DOHH2 (cell line): ENCODE measurements around the gene ABHD4.

Experiments used
- H3F3A ChIP-seq: fragments of 200-600 bp; sonication (generic), shearing (Covaris generic); 2 replicates; pipeline ENCODE4 v1.6.0; 2016; ENCODE audit warnings: antibody characterized with exemption, mild to moderate bottlenecking; ENCODE audit not compliant: control insufficient read depth, insufficient read depth
- H3K27ac ChIP-seq: fragments of 200-600 bp; sonication (generic); 2 replicates; pipeline ENCODE4 v1.5.1; 2014; ENCODE audit warnings: low read depth, mild to moderate bottlenecking, low read length, moderate library complexity
- H3K27me3 ChIP-seq: fragments of 200-600 bp; sonication (generic); 2 replicates; pipeline ENCODE4 v1.6.1; 2014; ENCODE audit warnings: mild to moderate bottlenecking, low read length, mixed read lengths; ENCODE audit not compliant: control insufficient read depth
- H3K36me3 ChIP-seq: fragments of 200-600 bp; sonication (generic); 2 replicates; pipeline ENCODE4 v1.6.1; 2014; ENCODE audit warnings: mild to moderate bottlenecking, low read length, moderate library complexity, mixed read lengths; ENCODE audit not compliant: control insufficient read depth
- H3K4me1 ChIP-seq: fragments of 200-600 bp; sonication (generic); 2 replicates; pipeline ENCODE4 v1.6.1; 2014; ENCODE audit warnings: mild to moderate bottlenecking, low read length, mixed read lengths; ENCODE audit not compliant: control insufficient read depth
- H3K4me2 ChIP-seq: fragments of 200-600 bp; sonication (generic); 2 replicates; pipeline ENCODE4 v1.6.0; 2014; ENCODE audit warnings: mild to moderate bottlenecking, low read length, moderate library complexity
- H3K4me3 ChIP-seq: fragments of 200-600 bp; sonication (generic); 2 replicates; pipeline ENCODE4 v1.5.1; 2014; ENCODE audit warnings: mild to moderate bottlenecking, low read length, mixed read lengths
- H3K79me2 ChIP-seq: fragments of 200-600 bp; sonication (generic); 2 replicates; pipeline ENCODE4 v1.6.1; 2014; ENCODE audit warnings: mild to moderate bottlenecking, low read length, mixed read lengths; ENCODE audit not compliant: control insufficient read depth
- H3K9me2 ChIP-seq: fragments of 200-600 bp; sonication (generic); replicated peaks from 2 replicates; pipeline ENCODE4 v1.6.1; 2014; ENCODE audit warnings: mild to moderate bottlenecking, low read length, mixed read lengths; ENCODE audit not compliant: control insufficient read depth
- H3K9me3 ChIP-seq: fragments of 200-600 bp; sonication (generic); 2 replicates; pipeline ENCODE4 v1.6.1; 2014; ENCODE audit warnings: antibody characterized with exemption, low read length, mixed read lengths; ENCODE audit not compliant: control insufficient read depth, insufficient read depth
- H4K20me1 ChIP-seq: fragments of 200-600 bp; sonication (generic); 2 replicates; pipeline ENCODE4 v1.6.0; 2014; ENCODE audit warnings: low read depth, mild to moderate bottlenecking, antibody characterized with exemption, low read length, moderate library complexity; ENCODE audit not compliant: control insufficient read depth, insufficient read depth
- CTCF ChIP-seq: fragments of 200-600 bp; sonication (generic); IDR thresholded peaks from one replicate; pipeline ENCODE4 v1.5.1; 2014; ENCODE audit warnings: antibody characterized with exemption, mild to moderate bottlenecking, low read depth, low read length; ENCODE audit not compliant: poor library complexity, severe bottlenecking
- EZH2phosphoT487 ChIP-seq: fragments of 200-600 bp; sonication (generic); IDR thresholded peaks from 2 replicates; pipeline ENCODE4 v1.6.1; 2017; ENCODE audit warnings: borderline replicate concordance, mild to moderate bottlenecking, antibody characterized with exemption, low read length, moderate library complexity, mixed read lengths

The ABHD4 gene

GRCh38 chr14:22640192-22640591 lies 42.1 kb downstream of the ABHD4 start:
- H3F3A ChIP-seq, result no peaks in the 10 kb centered on the region
- no peaks in the 10 kb centered on the region for H3K36me3 ChIP-seq
- H3K9me2 ChIP-seq, result no peaks in the 10 kb centered on the region
- no peaks in the 10 kb centered on the region for H3K79me2 ChIP-seq
- no peaks in the 10 kb centered on the region for H4K20me1 ChIP-seq
- H3K4me3 ChIP-seq, result no peak overlapping the region
- no peak overlapping the region for H3K4me2 ChIP-seq
- H3K27ac ChIP-seq, result no peak overlapping the region
- H3K9me3 ChIP-seq, result no peaks in the 10 kb centered on the region
- no peaks in the 10 kb centered on the region for H3K4me1 ChIP-seq
- no peaks in the 10 kb centered on the region for H3K27me3 ChIP-seq
- no peak for TF ChIP-seq CTCF
- TF ChIP-seq EZH2phosphoT487, result no peak

- H3K4me3 ChIP-seq, result no peak overlapping the region
- no peaks in the 10 kb centered on the region for H3F3A ChIP-seq
- H3K79me2 ChIP-seq, result no peaks in the 10 kb centered on the region
- TF ChIP-seq CTCF, result no peak
- TF ChIP-seq EZH2phosphoT487, result no peak
- H4K20me1 ChIP-seq, result no peaks in the 10 kb centered on the region
- H3K27me3 ChIP-seq, result no peaks in the 10 kb centered on the region
- no peaks in the 10 kb centered on the region for H3K9me3 ChIP-seq
- H3K4me1 ChIP-seq, result no peaks in the 10 kb centered on the region
- no peak overlapping the region for H3K27ac ChIP-seq
- no peaks in the 10 kb centered on the region for H3K36me3 ChIP-seq
- H3K9me2 ChIP-seq, result no peaks in the 10 kb centered on the region
- no peak overlapping the region for H3K4me2 ChIP-seq
Observed at GRCh38 chr14:22641846-22642245, 43.7 kb downstream of the ABHD4 start.

GRCh38 chr14:22644305-22644635 lies 46.2 kb downstream of the ABHD4 start, which contains the start of gene OR6J1:
OR6J1 (minus strand) TSS chr14:22644352; CDS start chr14:22634811, 9,541 bp downstream.
- Histone ChIP-seq H3K9me3 (no peaks in the 10 kb centered on the region), H3K9me2 (no peaks in the 10 kb centered on the region), H3K36me3 (no peaks in the 10 kb centered on the region), H3K27ac (no peak within 1 kb of the TSS), H3K79me2 (no peaks in the 10 kb centered on the region), H3K4me2 (no peak within 1 kb of the TSS), H3K4me1 (no peaks in the 10 kb centered on the region), H3K27me3 (no peaks in the 10 kb centered on the region), H3K4me3 (no peak within 1 kb of the TSS), H4K20me1 (no peaks in the 10 kb centered on the region), H3F3A (no peaks in the 10 kb centered on the region)
- TF ChIP-seq CTCF (no peak), EZH2phosphoT487 (no peak)
